ENCODE results near the gene CDX2. TPM values are rescaled to one million over a fixed set of nuclear protein-coding genes. Genes with fewer than 3 reads are reported as not detected.

Gene CDX2
- total RNA-seq, 1 experiment from 2014 or later = 5.1 TPM

DNA sequence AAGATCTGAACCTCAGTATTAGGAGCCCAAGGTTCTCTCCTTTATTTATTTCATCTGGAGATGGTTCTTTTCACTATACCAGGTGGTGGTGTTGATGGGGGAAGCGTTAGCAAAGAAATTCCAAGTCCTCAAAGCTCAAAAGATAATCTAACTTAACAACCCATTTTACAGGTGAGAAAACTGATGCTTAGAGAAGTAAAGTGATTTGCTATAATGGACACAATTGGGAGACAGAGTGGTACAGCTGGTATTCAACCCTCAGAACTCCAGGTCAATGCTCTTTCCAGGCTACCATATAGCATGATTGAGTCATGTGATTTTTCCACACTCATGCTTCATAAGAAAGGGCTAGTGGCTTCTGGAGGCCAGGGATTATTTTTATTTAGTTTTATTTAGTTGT, 44.4 kb upstream of the CDX2 start:
- CTCF ChIA-PET = no interaction called here
- TF ChIP-seq SIN3A (IDR thresholded peaks at IDR 0.05; ENCODE audit: borderline replicate concordance, insufficient read depth, low read depth, low read length) (no peak), REST (IDR thresholded peaks at IDR 0.05; ENCODE audit: insufficient read depth in 1 of 2, low read depth in 2 of 2, low read length in 1 of 2) (no peak), POLR2AphosphoS5 (IDR thresholded peaks at IDR 0.05; ENCODE audit: low read depth, low read length) (no peak), TCF7L2 (IDR thresholded peaks at IDR 0.05; ENCODE audit: low read depth, low read length) (no peak), CTCF (IDR thresholded peaks at IDR 0.05) (no peak)
- H3K9me3 ChIP-seq (ENCODE audit: control insufficient read depth, insufficient read depth, low read depth, low read length) = no peaks in the 10 kb centered on the region

DNA sequence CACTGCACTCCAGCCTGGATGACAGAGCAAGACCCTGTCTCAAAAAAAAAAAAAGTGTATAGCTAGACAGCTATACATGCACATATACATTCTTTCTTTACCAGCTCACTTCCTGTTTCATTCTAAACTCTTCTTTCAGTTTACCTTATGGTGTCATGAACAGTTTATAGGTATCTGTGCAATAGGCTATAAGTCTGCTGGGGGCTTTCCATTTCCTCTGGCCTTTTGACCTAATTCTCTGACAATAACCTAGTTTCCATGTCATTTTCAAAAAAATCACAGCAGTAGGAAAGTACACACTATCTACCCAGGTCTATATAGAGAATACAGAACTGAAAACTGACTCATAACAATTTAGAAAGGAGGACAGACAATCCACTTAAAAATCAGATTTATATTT, 43.8 kb upstream of the CDX2 start:
- TF ChIP-seq REST (IDR thresholded peaks at IDR 0.05; ENCODE audit: insufficient read depth in 1 of 2, low read depth in 2 of 2, low read length in 1 of 2) (no peak), TCF7L2 (IDR thresholded peaks at IDR 0.05; ENCODE audit: low read depth, low read length) (no peak), POLR2AphosphoS5 (IDR thresholded peaks at IDR 0.05; ENCODE audit: low read depth, low read length) (no peak), SIN3A (IDR thresholded peaks at IDR 0.05; ENCODE audit: borderline replicate concordance, insufficient read depth, low read depth, low read length) (no peak), CTCF (IDR thresholded peaks at IDR 0.05) (no peak)
- Histone ChIP-seq H3K27ac (ENCODE audit: low read length) (no peak overlapping the region), H3K9me3 (ENCODE audit: control insufficient read depth, insufficient read depth, low read depth, low read length) (no peaks in the 10 kb centered on the region), H3K4me3 (ENCODE audit: low read depth in 2 of 2, low read length in 2 of 2) (no peak overlapping the region), H3K27me3 (ENCODE audit: control insufficient read depth, insufficient read depth, low read length) (no peaks in the 10 kb centered on the region), H3K36me3 (ENCODE audit: control insufficient read depth, insufficient read depth, low read length) (no peaks in the 10 kb centered on the region), H3K4me1 (ENCODE audit: control insufficient read depth, insufficient read depth, low read length) (no peaks in the 10 kb centered on the region)
- BruUV-seq (replicated peaks) = no TSS peak
- ChIA-PET POLR2A (interaction anchor here (0.7 kb wide), 1 partner anchor 1178 kb away, joined by 6 read pairs; no protein-coding TSS in a partner anchor), CTCF (no interaction called here)
- ATAC-seq = no peak
- in situ Hi-C loops (cut with HindIII; ENCODE audit: low pct_unique_long_range_greater_than_20kb, low sequenced_read_pairs) (no loop called here), intact Hi-C loops (cut with micrococcal nuclease; ENCODE audit: unreplicated experiment) (no loop called here)
- no peak for DNase-seq (ENCODE audit: low read depth, low spot score)

More for the DNA sequence above, 44.4 kb upstream of the CDX2 start:
- BruUV-seq (replicated peaks) = no TSS peak
- intact Hi-C loops (cut with micrococcal nuclease; ENCODE audit: unreplicated experiment) = no loop called here
- Histone ChIP-seq H3K4me1 (ENCODE audit: control insufficient read depth, insufficient read depth, low read length) (no peaks in the 10 kb centered on the region), H3K27ac (ENCODE audit: low read length) (no peak overlapping the region), H3K36me3 (ENCODE audit: control insufficient read depth, insufficient read depth, low read length) (no peaks in the 10 kb centered on the region), H3K27me3 (ENCODE audit: control insufficient read depth, insufficient read depth, low read length) (no peaks in the 10 kb centered on the region), H3K4me3 (ENCODE audit: low read depth in 2 of 2, low read length in 2 of 2) (no peak overlapping the region)
- ATAC-seq (no peak), DNase-seq (ENCODE audit: low read depth, low spot score) (no peak)
- POLR2A ChIA-PET = no interaction called here
- in situ Hi-C loops (cut with HindIII; ENCODE audit: low pct_unique_long_range_greater_than_20kb, low sequenced_read_pairs) = no loop called here
